Common myeloid progenitor, CD34-positive (primary cell): Measurements from ENCODE around the gene INAVA.

Experiments
- CTCF ChIA-PET: fragments of 350-600 bp; sonication (Branson Sonifier 250); formaldehyde crosslinking; loops from one replicate; lab custom pipeline; 2021; ENCODE audit warnings: antibody characterized with exemption; lab: Charles Lee
- POLR2A ChIA-PET: fragments of 350-600 bp; sonication (Branson Sonifier 250); formaldehyde crosslinking; loops from one replicate; lab custom pipeline; 2021; ENCODE audit warnings: antibody characterized with exemption; lab: Charles Lee
- DNase-seq, 3 donors: peaks; one replicate each; pipeline versions ENCODE4 v3.0.0 to v3.0.0-alpha.2; 2013
- H3K27ac ChIP-seq, 2 experiments: 1 replicate in 1 of 2; 2 replicates in 1 of 2; pipeline ENCODE4 v1.7.0; 2013; ENCODE audit warnings: inconsistent platforms in 2 of 2, low read length in 2 of 2, mild to moderate bottlenecking in 2 of 2, low read depth in 1 of 2, moderate library complexity in 1 of 2; ENCODE audit not compliant: severe bottlenecking in 2 of 2, insufficient read depth in 1 of 2, poor library complexity in 1 of 2
- H3K27me3 ChIP-seq, 5 experiments: replicated peaks in 2 of 5; 1 replicate in 3 of 5; 2 replicates in 2 of 5; pipeline versions ENCODE4 v1.6.1 to v1.7.0; 2013; ENCODE audit warnings: low read length in 4 of 5, mild to moderate bottlenecking in 2 of 5, moderate library complexity in 2 of 5, inconsistent platforms in 1 of 5; ENCODE audit not compliant: insufficient read depth in 5 of 5, control insufficient read depth in 4 of 5
- H3K36me3 ChIP-seq, 4 experiments: 1 replicate in 2 of 4; 2 replicates in 2 of 4; pipeline versions ENCODE4 v1.6.1 to v1.7.0; 2013; ENCODE audit warnings: low read length in 3 of 4, control low read depth in 1 of 4, mild to moderate bottlenecking in 1 of 4; ENCODE audit not compliant: control insufficient read depth in 4 of 4, insufficient read depth in 4 of 4
- H3K4me1 ChIP-seq, 4 experiments: 1 replicate in 3 of 4; 2 replicates in 1 of 4; pipeline versions ENCODE4 v1.6.1 to v1.7.1; 2013; ENCODE audit warnings: low read length in 3 of 4, mild to moderate bottlenecking in 3 of 4, control low read depth in 1 of 4, inconsistent platforms in 1 of 4, moderate library complexity in 1 of 4; ENCODE audit not compliant: control insufficient read depth in 4 of 4, insufficient read depth in 4 of 4; ENCODE audit errors: control extremely low read depth in 1 of 4
- H3K4me3 ChIP-seq, 7 experiments: 1 replicate in 4 of 7; 2 replicates in 3 of 7; pipeline versions ENCODE4 v1.5.1 to v1.7.0; 2013; ENCODE audit warnings: mild to moderate bottlenecking in 7 of 7, low read length in 6 of 7, moderate library complexity in 6 of 7, inconsistent platforms in 2 of 7, low read depth in 2 of 7, control low read depth in 1 of 7; ENCODE audit not compliant: insufficient read depth in 4 of 7, control insufficient read depth in 1 of 7; ENCODE audit errors: extremely low read depth in 1 of 7
- H3K9me3 ChIP-seq, 5 experiments: 1 replicate in 4 of 5; 2 replicates in 1 of 5; pipeline versions ENCODE4 v1.6.1 to v1.7.1; 2013; ENCODE audit warnings: low read length in 4 of 5, mild to moderate bottlenecking in 2 of 5, inconsistent platforms in 1 of 5, low read depth in 1 of 5, moderate library complexity in 1 of 5; ENCODE audit not compliant: control insufficient read depth in 4 of 5, insufficient read depth in 2 of 5; ENCODE audit errors: control extremely low read depth in 1 of 5
- WGBS: methylation state at CpG from one replicate; pipeline ENCODE4 v1.1.5; 2013; ENCODE audit not compliant: insufficient coverage; 5-methylcytosine and 5-hydroxymethylcytosine counted together

Gene INAVA

DNA sequence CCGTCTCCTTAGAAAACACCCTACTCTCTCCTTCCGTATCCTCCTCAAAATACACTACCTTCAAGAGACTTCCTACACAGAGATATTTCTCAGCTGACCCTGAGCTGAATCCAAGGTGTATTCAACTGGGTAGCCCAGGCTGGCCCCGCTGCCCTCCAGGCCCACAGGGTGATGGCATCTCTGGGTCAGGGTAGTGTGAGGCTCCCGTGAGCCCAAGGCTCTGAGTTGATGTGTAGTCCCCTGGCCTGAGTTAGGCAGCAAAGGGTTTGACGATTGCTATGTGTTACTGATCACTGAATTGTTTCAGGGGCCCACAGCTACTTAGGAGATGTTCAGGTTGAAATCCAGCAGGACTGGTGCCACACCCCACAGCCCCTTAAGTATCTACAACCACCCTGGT lies 6.7 kb downstream of the INAVA start:
- POLR2A ChIA-PET = no interaction called here
- H3K27ac ChIP-seq = no peak overlapping the region
- H3K36me3 ChIP-seq = no peaks in the 10 kb centered on the region
- WGBS = 100% methylated on average over 2 of the region's 5 CpGs
- no peak overlapping the region for H3K4me3 ChIP-seq
- no peak for DNase-seq
- no peaks in the 10 kb centered on the region for H3K9me3 ChIP-seq
- no peaks in the 10 kb centered on the region for H3K27me3 ChIP-seq
- CTCF ChIA-PET = interaction anchor here (1.5 to 2.0 kb wide), 2 partner anchors 10 to 15 kb away, joined by 4 to 10 read pairs; no protein-coding TSS in a partner anchor
- H3K4me1 ChIP-seq = peaks cover 0 to 34% (median 5%) of the 10 kb centered on the region in 4 experiments

DNA sequence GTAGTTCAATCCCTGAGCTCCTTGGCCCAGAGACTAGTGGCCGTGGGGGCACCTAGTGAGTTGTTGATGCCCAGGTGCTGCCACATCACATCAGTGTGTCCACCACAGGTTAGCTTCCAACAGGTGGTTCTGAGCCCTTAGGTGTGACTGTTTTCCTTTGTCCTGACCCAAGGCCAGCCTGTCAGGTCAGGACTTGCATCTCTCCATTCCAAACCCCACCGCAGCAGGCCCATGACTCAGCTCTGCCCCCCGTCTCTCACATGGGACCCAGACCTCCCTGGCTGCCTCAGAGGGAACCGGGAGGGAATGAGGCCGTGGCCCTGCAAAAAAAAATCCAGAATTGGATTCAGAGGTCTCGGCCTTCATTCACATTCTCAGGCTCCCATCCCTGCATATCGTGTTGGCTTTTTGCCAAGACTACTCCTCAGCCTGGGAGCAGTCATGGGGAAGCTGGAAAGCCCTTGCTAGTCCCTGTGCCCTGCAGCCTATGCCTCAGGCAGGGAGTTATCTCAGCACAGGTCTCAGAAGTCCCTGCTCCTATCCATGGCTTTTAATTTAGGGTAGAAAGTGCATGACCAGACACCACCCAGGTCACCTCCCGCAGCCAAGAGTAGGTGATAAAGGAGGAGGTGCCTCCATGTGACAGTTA lies 7.2 kb downstream of the INAVA start:
- POLR2A ChIA-PET = no interaction called here
- H3K9me3 ChIP-seq = no peaks in the 10 kb centered on the region
- DNase-seq = no peak
- CTCF ChIA-PET = interaction anchor here (1.5 kb wide), 1 partner anchor 14 kb away, joined by 4 read pairs; no protein-coding TSS in a partner anchor
- no peak overlapping the region for H3K4me3 ChIP-seq
- 95% methylated on average over 8 of the region's 8 CpGs for WGBS
- no peaks in the 10 kb centered on the region for H3K36me3 ChIP-seq
- H3K4me1 ChIP-seq = peaks cover 0 to 34% (median 5%) of the 10 kb centered on the region in 4 experiments
- no peaks in the 10 kb centered on the region for H3K27me3 ChIP-seq
- H3K27ac ChIP-seq = no peak overlapping the region

DNA sequence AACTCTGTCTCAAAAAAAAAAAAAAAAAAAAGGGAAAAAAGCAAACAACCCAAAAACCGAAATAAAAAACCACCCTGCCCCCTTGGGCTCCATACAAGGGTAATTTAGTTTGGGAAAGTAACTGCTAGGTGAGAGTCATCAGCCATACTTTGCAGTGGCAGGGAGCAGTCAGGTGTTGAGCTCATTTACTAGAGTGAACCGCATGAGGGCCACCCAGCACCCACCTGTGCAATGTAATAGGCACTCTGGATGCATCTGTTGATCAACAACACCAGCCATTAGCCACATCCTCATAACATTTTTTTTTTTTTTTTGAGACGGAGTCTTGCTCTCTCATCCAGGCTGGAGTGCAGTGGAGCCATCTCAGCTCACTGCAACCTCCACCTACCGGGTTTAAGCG lies 9.1 kb downstream of the INAVA start:
- ChIA-PET CTCF (interaction anchor here (0.7 to 1.1 kb wide), 3 partner anchors 10 to 29 kb away, joined by 3 read pairs; no protein-coding TSS in a partner anchor), POLR2A (no interaction called here)
- H3K27me3 ChIP-seq = no peaks in the 10 kb centered on the region
- peaks cover 0 to 36% (median 5%) of the 10 kb centered on the region in 4 experiments for H3K4me1 ChIP-seq
- H3K27ac ChIP-seq = no peak overlapping the region
- no peaks in the 10 kb centered on the region for H3K36me3 ChIP-seq
- H3K9me3 ChIP-seq = no peaks in the 10 kb centered on the region
- WGBS = 100% methylated on average over 1 of the region's 5 CpGs
- DNase-seq = no peak
- H3K4me3 ChIP-seq = no peak overlapping the region

DNA sequence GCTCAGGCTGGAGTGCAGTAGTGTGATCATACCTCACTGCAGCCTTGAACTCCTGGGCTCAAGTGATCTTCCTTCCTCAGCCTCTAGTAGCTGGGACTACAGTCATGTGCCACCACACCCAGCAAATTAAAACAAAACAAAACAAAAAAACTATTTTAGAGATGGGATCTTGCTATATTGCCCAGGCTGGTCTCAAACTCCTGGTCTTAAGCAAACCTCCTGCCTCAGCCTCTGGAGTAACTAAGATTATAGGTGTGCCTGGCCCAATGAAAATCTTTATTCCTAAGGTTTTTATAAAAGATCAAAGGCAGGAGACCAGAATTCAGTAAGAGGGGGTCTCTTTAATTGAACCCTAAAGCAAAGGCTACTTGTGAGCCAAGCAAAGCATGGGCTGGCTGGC lies 10.1 kb downstream of the INAVA start:
- Histone ChIP-seq H3K9me3 (no peaks in the 10 kb centered on the region), H3K27ac (no peak overlapping the region), H3K36me3 (no peaks in the 10 kb centered on the region), H3K4me3 (no peak overlapping the region), H3K27me3 (no peaks in the 10 kb centered on the region), H3K4me1 (peaks cover 0 to 27% (median 0%) of the 10 kb centered on the region in 4 experiments)
- ChIA-PET POLR2A (interaction anchor here (0.6 kb wide), 1 partner anchor 314 kb away, joined by 8 read pairs; no protein-coding TSS in a partner anchor), CTCF (interaction anchor here (0.7 to 1.3 kb wide), 3 partner anchors 11 to 16 kb away, joined by 3 to 4 read pairs (median 3); no protein-coding TSS in a partner anchor)
- DNase-seq = no peak

DNA sequence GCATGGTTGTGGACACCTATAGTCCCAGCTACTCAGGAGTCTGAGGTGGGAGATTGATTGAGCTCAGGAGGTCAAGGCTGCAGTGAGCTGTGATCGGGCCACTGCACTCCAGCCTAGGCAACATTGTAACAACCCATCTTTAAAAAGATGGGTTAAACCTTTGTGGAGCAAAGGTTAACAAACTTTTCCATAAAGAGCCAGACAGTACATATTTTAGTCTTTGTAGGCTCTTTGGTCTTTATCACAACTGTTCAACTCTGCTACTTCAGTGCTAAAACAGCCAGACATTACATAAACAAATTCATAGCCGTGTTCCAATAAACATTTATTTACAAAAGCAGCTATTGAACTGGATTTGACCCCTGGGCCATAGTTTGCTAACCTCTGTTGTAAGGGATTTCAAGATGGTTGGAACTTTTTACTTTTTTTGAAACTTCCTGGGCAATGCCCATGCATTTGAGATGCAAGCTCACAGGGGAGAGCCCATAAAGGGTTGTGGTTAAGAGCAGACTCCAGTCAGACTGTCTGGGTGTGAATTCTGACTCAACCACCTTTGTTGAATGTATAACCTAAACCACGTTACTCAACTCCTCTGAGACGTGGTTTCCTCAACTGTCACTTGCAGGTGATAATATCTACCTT lies 10.8 kb downstream of the INAVA start:
- WGBS = no CpG with 5 or more reads among the region's 4 CpGs
- Histone ChIP-seq H3K4me1 (peaks cover 0 to 20% (median 0%) of the 10 kb centered on the region in 4 experiments), H3K27me3 (no peaks in the 10 kb centered on the region), H3K27ac (no peak overlapping the region), H3K9me3 (no peaks in the 10 kb centered on the region), H3K36me3 (no peaks in the 10 kb centered on the region), H3K4me3 (no peak overlapping the region)
- CTCF ChIA-PET = interaction anchor here (0.6 to 1.3 kb wide), 3 partner anchors 11 to 66 kb away, joined by 3 to 4 read pairs (median 3); no protein-coding TSS in a partner anchor
- DNase-seq = peak in 1 of 3 donors; percentile 29
- POLR2A ChIA-PET = interaction anchor here (0.6 kb wide), 1 partner anchor 314 kb away, joined by 8 read pairs; no protein-coding TSS in a partner anchor

DNA sequence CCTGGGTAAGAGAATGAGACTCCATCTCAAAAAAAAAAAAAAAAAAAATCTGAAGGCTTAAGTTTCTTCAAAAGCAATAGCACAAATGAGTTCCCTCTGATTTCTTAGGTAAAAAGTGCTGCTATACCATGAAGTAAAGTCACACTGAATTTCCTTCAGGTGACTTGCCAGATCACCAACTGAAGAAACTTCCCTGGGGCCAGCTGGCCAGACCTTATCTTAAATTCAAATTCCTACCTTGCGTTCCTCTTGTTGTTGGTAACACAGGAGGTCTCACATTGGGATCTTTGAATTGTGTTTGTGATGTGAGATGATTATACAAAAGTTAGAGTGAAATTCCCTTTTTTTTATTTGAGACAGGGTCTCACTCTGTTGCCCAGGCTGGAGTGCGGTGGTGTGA lies 11.8 kb downstream of the INAVA start:
- no peak for DNase-seq
- H3K36me3 ChIP-seq = no peaks in the 10 kb centered on the region
- ChIA-PET CTCF (interaction anchor here (2.3 kb wide), 1 partner anchor 18 kb away, joined by 6 read pairs; no protein-coding TSS in a partner anchor), POLR2A (no interaction called here)
- WGBS = 100% methylated on average over 2 of the region's 2 CpGs
- H3K27me3 ChIP-seq = no peaks in the 10 kb centered on the region
- H3K27ac ChIP-seq = no peak overlapping the region
- no peaks in the 10 kb centered on the region for H3K9me3 ChIP-seq
- peaks cover 0 to 20% (median 0%) of the 10 kb centered on the region in 4 experiments for H3K4me1 ChIP-seq
- no peak overlapping the region for H3K4me3 ChIP-seq
